ENCODE measurements around the gene ETV4. TPM values are rescaled to one million over a fixed set of nuclear protein-coding genes. Genes with fewer than 3 reads are reported as not detected.

Gene ETV4
- total RNA-seq (2012; rRNA removed), result 9.6 and 15.9 TPM in 2 replicates

DNA sequence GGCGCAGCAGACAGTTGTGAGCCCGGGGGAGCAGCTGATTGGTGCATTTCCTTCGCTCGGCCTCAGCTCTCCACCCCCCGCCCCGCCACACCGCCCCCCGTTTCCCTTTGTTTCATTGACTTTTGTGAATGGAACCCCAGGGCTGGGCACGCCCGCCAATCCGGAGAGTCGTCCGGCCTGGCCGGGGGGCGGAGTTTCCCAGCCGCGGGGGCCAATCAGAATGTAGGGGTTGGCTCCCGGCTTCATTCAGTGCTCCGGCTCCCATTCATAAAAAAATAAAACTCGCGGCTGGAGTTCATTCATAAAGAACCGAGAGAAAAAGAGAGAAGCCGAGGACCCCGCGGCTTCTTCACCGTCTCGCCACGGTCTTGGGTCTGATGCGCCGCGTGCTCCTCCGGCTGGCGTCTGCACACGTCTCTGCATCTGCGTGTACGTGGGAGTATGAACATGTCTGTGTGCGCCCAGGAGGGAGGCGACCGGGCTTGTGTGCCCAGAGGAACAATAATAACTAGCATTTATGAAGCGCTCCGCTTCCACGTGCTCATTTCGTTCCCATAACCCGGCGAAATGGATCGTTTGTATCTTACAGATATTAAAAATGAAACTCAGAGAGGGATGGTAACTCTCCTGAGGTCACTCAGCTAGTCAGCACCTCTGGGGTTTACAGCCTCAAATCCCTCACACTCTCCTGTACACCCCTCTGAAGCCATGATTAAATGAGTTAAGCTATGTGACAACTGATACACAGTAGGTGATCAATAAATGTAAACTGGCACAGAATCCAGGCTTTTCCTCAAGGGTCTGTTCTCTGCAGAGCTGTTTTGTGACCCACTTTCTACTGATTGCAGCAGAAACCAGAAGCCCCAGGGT, at the start of gene ETV4:
ETV4 (minus strand) TSS at position 22 of the 870 bp plus-strand sequence. CDS start 723 bp downstream, outside the sequence.
- Histone ChIP-seq H3K4me3 (ENCODE audit: low read length) (peak within 1 kb of the TSS; percentile 89), H3K4me2 (ENCODE audit: low read length) (peak within 1 kb of the TSS; percentile 93), H3K9ac (ENCODE audit: low read depth, low read length) (peak within 1 kb of the TSS; percentile 76), H3K36me3 (ENCODE audit: insufficient read depth, low read length) (no peaks in the 10 kb centered on the region), H3K4me1 (ENCODE audit: control insufficient read depth, insufficient read depth, low read length) (peaks cover 29% of the 10 kb centered on the region), H3K9me3 (replicated peaks; ENCODE audit: low read length) (no peaks in the 10 kb centered on the region), H3K27me3 (ENCODE audit: control insufficient read depth, insufficient read depth, low read length) (no peaks in the 10 kb centered on the region)

DNA sequence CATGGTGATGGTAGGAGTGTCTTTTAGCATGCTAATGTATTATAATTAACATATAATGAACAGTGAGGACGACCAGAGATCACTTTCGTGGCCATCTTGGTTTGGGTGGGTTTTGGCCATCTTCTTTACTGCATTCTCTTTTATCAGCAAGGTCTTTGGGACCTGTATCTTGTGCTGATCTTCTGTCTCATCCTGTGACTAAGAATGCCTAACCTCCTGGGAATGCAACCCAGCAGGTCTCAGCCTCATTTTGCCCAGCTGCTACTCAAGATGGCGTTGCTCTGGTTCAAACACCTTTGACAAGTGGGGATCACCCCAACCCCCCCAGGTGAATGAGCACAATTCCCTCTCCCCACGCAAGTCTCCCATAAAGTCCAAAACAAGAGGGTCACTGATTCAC, 49.3 kb upstream of the ETV4 start:
- H3K4me1 ChIP-seq (ENCODE audit: control insufficient read depth, insufficient read depth, low read length), result peaks cover 23% of the 10 kb centered on the region
- H3K9ac ChIP-seq (ENCODE audit: low read depth, low read length), result no peak overlapping the region
- H3K9me3 ChIP-seq (replicated peaks; ENCODE audit: low read length), result no peaks in the 10 kb centered on the region
- H3K36me3 ChIP-seq (ENCODE audit: insufficient read depth, low read length), result no peaks in the 10 kb centered on the region
- no peak overlapping the region for H3K4me3 ChIP-seq (ENCODE audit: low read length)
- no peak overlapping the region for H3K4me2 ChIP-seq (ENCODE audit: low read length)
- H3K27me3 ChIP-seq (ENCODE audit: control insufficient read depth, insufficient read depth, low read length), result peaks cover 6% of the 10 kb centered on the region

DNA sequence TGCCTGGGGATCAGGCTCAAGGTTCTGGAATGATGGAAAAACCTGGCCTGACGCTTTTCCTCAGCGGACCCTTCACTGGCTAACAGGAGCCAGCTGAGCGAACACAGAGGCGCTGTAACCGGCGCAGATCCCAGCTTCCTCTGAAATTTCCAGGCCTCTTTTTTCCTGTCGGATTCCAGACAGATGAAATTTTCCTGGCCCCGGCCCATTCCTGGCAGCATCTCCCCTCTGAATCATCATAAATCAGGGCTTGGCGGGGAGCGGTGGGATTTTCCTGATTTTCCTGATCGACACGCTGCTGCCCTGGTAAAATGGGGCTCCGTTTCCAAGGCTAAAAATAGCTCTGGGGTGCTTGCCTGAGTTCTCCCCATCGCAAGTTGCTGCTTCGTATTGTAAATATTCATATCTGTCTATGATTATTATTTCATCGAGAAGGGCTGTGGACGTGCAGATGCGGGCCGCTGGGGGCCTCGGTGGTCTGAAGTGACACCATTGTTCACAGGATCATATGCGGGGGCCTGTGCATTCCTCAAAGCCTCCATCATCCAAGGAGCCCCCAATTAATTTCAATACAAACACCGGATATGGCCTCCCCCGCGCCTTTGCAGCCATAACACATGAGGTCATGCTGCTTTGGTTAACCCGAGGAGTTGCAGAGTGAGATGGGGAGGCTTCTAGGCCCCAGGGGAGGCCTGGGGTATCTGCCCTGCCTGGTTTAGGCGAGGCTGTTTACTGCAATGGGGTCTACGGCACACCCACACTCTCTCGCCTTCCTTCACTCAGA, 45.8 kb upstream of the ETV4 start:
- Histone ChIP-seq H3K27me3 (ENCODE audit: control insufficient read depth, insufficient read depth, low read length) (peaks cover 6% of the 10 kb centered on the region), H3K4me1 (ENCODE audit: control insufficient read depth, insufficient read depth, low read length) (peaks cover 24% of the 10 kb centered on the region), H3K9me3 (replicated peaks; ENCODE audit: low read length) (no peaks in the 10 kb centered on the region), H3K36me3 (ENCODE audit: insufficient read depth, low read length) (no peaks in the 10 kb centered on the region), H3K4me2 (ENCODE audit: low read length) (peak overlapping the region; percentile 72), H3K4me3 (ENCODE audit: low read length) (peak overlapping the region; percentile 40), H3K9ac (ENCODE audit: low read depth, low read length) (peak overlapping the region; percentile 75)

DNA sequence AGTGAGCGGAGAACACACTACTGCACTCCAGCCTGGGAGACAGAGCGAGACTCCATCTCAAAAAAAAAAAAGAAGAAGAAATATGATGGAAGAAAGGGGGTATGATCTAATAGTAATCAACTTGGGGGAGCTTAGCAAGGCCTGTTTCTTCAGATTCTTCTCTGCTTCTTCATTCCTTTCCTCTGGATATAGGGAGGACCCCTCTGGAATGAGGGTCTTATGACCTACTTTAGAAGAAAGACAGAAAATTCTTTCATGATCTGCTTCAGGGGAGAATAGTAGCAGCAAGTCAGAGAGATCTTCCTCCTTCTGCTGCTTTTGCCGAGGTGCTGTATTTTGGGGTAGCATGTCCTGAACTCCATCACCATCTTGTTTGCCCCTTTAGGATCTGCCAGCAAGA, 44.9 kb upstream of the ETV4 start:
- H3K36me3 ChIP-seq (ENCODE audit: insufficient read depth, low read length), result no peaks in the 10 kb centered on the region
- H3K4me2 ChIP-seq (ENCODE audit: low read length), result no peak overlapping the region
- H3K4me1 ChIP-seq (ENCODE audit: control insufficient read depth, insufficient read depth, low read length), result peaks cover 24% of the 10 kb centered on the region
- H3K27me3 ChIP-seq (ENCODE audit: control insufficient read depth, insufficient read depth, low read length), result no peaks in the 10 kb centered on the region
- peak overlapping the region; percentile 75 for H3K9ac ChIP-seq (ENCODE audit: low read depth, low read length)
- no peak overlapping the region for H3K4me3 ChIP-seq (ENCODE audit: low read length)
- H3K9me3 ChIP-seq (replicated peaks; ENCODE audit: low read length), result no peaks in the 10 kb centered on the region

DNA sequence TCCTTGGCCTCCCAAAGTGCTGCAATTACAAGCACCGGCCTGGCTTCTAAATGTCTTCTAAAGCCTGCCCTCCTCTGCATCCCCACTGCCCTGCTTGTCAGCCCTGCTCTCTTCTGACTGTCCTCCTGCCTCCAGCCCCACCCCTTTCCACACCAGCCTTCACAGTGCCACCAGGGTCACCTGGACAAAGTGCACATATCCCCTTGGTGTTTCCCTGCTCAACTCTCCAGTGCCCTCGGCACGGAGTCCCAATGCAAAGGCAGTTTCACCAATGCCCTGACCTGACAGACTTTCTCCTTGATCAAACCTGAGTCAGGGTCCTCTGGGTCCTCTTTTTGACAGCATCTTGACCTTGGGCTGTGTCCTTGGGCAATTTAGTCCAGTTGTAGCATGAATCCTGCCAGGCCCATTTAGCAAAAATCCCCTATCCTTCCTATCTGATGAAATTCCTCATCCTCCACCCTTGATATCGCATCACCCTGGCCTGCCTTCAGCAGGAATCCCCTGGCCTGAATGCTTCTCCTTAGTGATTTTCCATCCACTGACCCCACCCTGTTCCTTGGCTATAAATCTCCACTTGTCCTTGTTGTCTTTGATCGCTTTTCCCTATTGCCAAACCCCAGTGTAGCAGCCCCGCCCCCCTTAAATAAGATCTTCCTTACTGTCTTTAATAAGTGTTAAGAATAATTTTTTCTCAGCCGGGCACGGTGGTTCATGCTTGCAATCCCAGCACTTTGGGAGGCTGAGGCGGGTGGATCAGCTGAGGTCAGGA, 42.7 kb upstream of the ETV4 start:
- H3K36me3 ChIP-seq (ENCODE audit: insufficient read depth, low read length), result no peaks in the 10 kb centered on the region
- H3K9ac ChIP-seq (ENCODE audit: low read depth, low read length), result no peak overlapping the region

DNA sequence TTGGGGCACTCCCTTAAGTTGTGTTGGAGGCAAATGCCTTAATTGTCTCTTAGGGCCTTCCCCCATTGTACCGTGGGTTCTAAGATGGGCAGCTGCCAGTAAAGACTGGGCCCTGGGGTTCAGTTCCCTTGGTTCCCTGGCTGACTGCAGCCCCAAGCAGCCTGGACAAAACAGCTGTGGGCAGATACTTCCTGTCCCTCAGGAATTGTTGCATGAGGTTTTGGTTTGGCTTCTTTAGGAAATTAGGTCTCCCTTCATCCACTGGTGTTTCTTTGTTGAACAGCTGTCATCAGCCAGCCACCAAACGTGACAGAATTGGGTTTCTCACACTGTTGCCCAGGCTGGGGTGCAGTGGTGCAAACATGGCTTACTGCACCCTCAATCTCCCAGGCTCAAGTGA, 42.0 kb upstream of the ETV4 start:
- H3K4me1 ChIP-seq (ENCODE audit: control insufficient read depth, insufficient read depth, low read length), result peaks cover 31% of the 10 kb centered on the region
- no peaks in the 10 kb centered on the region for H3K9me3 ChIP-seq (replicated peaks; ENCODE audit: low read length)

More for the DNA sequence above, 42.7 kb upstream of the ETV4 start:
- Histone ChIP-seq H3K4me2 (ENCODE audit: low read length) (no peak overlapping the region), H3K27me3 (ENCODE audit: control insufficient read depth, insufficient read depth, low read length) (no peaks in the 10 kb centered on the region), H3K9me3 (replicated peaks; ENCODE audit: low read length) (no peaks in the 10 kb centered on the region), H3K4me1 (ENCODE audit: control insufficient read depth, insufficient read depth, low read length) (peaks cover 31% of the 10 kb centered on the region), H3K4me3 (ENCODE audit: low read length) (no peak overlapping the region)

DNA sequence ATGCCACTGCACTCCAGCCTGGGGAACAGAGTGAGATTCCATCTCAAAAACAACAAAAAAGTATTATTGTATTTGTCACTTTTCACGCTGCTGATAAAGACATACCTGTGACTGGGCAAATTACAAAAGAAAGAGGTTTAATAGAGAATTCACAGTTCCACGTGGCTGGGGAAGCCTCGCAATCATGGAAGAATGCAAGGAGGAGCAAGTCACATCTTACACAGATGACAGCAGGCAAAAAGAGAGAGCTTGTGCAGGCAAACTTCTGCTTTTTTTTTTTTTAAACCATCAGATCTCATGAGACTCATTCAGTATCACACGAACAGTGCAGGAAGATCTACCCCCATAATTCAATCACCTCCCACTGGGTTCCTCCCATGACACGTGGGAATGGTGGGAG, 41.5 kb upstream of the ETV4 start:
- Histone ChIP-seq H3K36me3 (ENCODE audit: insufficient read depth, low read length) (no peaks in the 10 kb centered on the region), H3K27me3 (ENCODE audit: control insufficient read depth, insufficient read depth, low read length) (peaks cover 5% of the 10 kb centered on the region), H3K4me3 (ENCODE audit: low read length) (no peak overlapping the region), H3K4me1 (ENCODE audit: control insufficient read depth, insufficient read depth, low read length) (peaks cover 30% of the 10 kb centered on the region), H3K9ac (ENCODE audit: low read depth, low read length) (no peak overlapping the region), H3K9me3 (replicated peaks; ENCODE audit: low read length) (no peaks in the 10 kb centered on the region), H3K4me2 (ENCODE audit: low read length) (no peak overlapping the region)

More for the DNA sequence above, 42.0 kb upstream of the ETV4 start:
- Histone ChIP-seq H3K36me3 (ENCODE audit: insufficient read depth, low read length) (no peaks in the 10 kb centered on the region), H3K27me3 (ENCODE audit: control insufficient read depth, insufficient read depth, low read length) (peaks cover under 1% of the 10 kb centered on the region), H3K4me2 (ENCODE audit: low read length) (no peak overlapping the region), H3K4me3 (ENCODE audit: low read length) (no peak overlapping the region), H3K9ac (ENCODE audit: low read depth, low read length) (no peak overlapping the region)

DNA sequence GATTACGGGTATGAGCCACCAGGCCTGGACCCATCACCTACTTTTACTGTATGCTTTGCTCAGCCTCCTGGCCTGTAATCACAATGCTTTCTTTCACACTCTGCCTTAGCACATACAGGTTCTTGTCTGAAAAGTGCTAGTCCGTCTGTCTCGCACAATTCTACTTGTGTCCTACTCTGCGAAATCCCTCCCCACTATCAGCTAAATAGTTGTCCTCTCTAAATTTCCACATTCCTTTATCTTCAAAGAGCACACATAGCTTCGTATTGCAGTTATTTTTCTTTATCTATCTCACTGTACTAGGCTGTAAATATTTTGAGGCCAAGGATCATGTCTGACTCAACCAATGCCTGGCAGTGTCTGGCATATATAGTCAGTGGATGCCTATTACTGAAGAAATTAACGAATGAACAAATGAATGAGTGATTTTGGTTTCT, 38.5 kb upstream of the ETV4 start:
- H3K27me3 ChIP-seq (ENCODE audit: control insufficient read depth, insufficient read depth, low read length), result peaks cover 9% of the 10 kb centered on the region
- no peaks in the 10 kb centered on the region for H3K9me3 ChIP-seq (replicated peaks; ENCODE audit: low read length)
- H3K36me3 ChIP-seq (ENCODE audit: insufficient read depth, low read length), result no peaks in the 10 kb centered on the region
- no peak overlapping the region for H3K4me3 ChIP-seq (ENCODE audit: low read length)
- no peak overlapping the region for H3K4me2 ChIP-seq (ENCODE audit: low read length)
- H3K9ac ChIP-seq (ENCODE audit: low read depth, low read length), result no peak overlapping the region
- H3K4me1 ChIP-seq (ENCODE audit: control insufficient read depth, insufficient read depth, low read length), result peaks cover 17% of the 10 kb centered on the region

DNA sequence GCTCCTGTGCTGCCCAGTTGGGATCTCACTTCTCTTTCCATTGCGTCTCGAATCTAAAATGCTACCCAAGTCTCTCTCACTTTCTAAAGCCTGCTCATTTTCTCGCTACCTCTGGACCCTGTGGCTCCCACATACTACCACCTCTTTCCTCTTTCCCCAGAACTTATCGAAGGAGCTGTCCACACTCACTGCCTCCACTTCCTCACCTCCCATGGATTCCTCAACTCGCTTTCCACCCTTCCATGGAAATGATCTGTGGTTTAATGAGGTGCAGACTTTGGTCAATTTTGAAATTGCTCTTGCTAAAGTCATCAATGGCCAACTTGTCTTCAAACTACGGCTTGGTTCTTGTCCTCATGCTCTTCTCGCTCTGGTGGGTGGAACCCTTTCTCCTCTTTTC, 37.2 kb upstream of the ETV4 start:
- Histone ChIP-seq H3K36me3 (ENCODE audit: insufficient read depth, low read length) (no peaks in the 10 kb centered on the region), H3K9me3 (replicated peaks; ENCODE audit: low read length) (no peaks in the 10 kb centered on the region), H3K4me2 (ENCODE audit: low read length) (no peak overlapping the region)

DNA sequence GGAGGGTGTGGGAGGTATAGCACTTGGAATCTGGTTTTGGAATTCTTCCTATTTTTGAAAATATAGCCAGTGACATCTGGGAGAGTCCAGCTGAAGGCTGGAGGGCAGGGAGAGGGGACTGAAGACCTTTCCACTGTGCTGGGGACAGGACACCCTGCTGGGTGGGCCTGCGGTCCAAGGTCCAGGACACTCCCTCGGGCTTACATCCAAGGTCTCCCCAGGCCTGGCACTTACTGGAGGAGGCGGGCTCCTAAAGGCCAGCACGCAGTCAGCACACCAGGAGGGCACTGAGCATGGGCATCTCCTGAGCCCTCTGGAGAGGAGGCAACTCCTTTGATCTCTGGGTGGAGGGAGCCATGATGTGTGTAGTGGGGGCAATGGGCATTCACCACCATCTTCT, 35.5 kb upstream of the ETV4 start:
- Histone ChIP-seq H3K4me3 (ENCODE audit: low read length) (no peak overlapping the region), H3K9me3 (replicated peaks; ENCODE audit: low read length) (no peaks in the 10 kb centered on the region), H3K27me3 (ENCODE audit: control insufficient read depth, insufficient read depth, low read length) (peaks cover 9% of the 10 kb centered on the region), H3K36me3 (ENCODE audit: insufficient read depth, low read length) (no peaks in the 10 kb centered on the region), H3K4me2 (ENCODE audit: low read length) (no peak overlapping the region), H3K9ac (ENCODE audit: low read depth, low read length) (no peak overlapping the region), H3K4me1 (ENCODE audit: control insufficient read depth, insufficient read depth, low read length) (peaks cover 25% of the 10 kb centered on the region)

More for the DNA sequence above, 37.2 kb upstream of the ETV4 start:
- Histone ChIP-seq H3K4me1 (ENCODE audit: control insufficient read depth, insufficient read depth, low read length) (peaks cover 31% of the 10 kb centered on the region), H3K27me3 (ENCODE audit: control insufficient read depth, insufficient read depth, low read length) (peaks cover 9% of the 10 kb centered on the region), H3K9ac (ENCODE audit: low read depth, low read length) (no peak overlapping the region), H3K4me3 (ENCODE audit: low read length) (no peak overlapping the region)

DNA sequence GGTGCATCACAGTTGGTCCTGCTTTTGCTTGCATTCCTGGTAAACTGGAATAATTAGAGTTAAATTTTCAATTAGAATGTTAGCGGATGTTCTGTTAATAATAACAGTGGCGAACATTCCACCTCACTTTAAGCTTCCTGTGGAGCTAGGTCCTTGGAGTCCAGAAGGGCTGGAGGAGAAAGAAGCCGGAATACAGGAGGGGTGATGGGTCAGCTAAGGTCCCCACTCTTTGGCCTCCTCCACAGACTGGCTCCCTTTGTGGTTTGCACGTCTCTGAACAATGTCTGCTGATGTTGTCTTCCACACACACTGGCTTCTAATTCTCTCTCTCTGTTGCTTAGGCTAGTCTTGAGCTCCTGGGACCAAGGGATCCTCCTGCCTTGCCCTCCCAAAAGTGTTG, 35.0 kb upstream of the ETV4 start:
- Histone ChIP-seq H3K36me3 (ENCODE audit: insufficient read depth, low read length) (no peaks in the 10 kb centered on the region), H3K4me1 (ENCODE audit: control insufficient read depth, insufficient read depth, low read length) (peaks cover 25% of the 10 kb centered on the region), H3K9me3 (replicated peaks; ENCODE audit: low read length) (no peaks in the 10 kb centered on the region), H3K27me3 (ENCODE audit: control insufficient read depth, insufficient read depth, low read length) (peaks cover 9% of the 10 kb centered on the region), H3K9ac (ENCODE audit: low read depth, low read length) (no peak overlapping the region), H3K4me2 (ENCODE audit: low read length) (no peak overlapping the region), H3K4me3 (ENCODE audit: low read length) (no peak overlapping the region)
